ENCODE measurements around the gene BTBD9.
A peak's percentile ranks its signal among the peaks of the same experiment; 100 is the strongest.

Gene BTBD9

GRCh38 chr6:38270367-38270766 is 369.4 kb downstream of the BTBD9 start:
- peaks cover 6% of the 10 kb centered on the region for H3K4me1 Mint-ChIP-seq
- no peaks in the 10 kb centered on the region for H3K9me3 Mint-ChIP-seq
- no peak for DNase-seq
- H3K27me3 Mint-ChIP-seq: no peaks in the 10 kb centered on the region
- no peak overlapping the region for H3K27ac Mint-ChIP-seq
- no peak overlapping the region for H3K4me3 Mint-ChIP-seq
- no peak for ATAC-seq

- Mint-ChIP-seq H3K27ac (no peak overlapping the region), H3K4me1 (peaks cover 6% of the 10 kb centered on the region), H3K27me3 (no peaks in the 10 kb centered on the region), H3K4me3 (no peak overlapping the region), H3K9me3 (no peaks in the 10 kb centered on the region)
- ATAC-seq (no peak), DNase-seq (no peak)
Observed at GRCh38 chr6:38269461-38270172, 370.1 kb downstream of the BTBD9 start.

GRCh38 chr6:38268342-38268741 is 371.4 kb downstream of the BTBD9 start:
- peaks cover 3% of the 10 kb centered on the region for H3K4me1 Mint-ChIP-seq
- no peaks in the 10 kb centered on the region for H3K9me3 Mint-ChIP-seq
- H3K27me3 Mint-ChIP-seq: no peaks in the 10 kb centered on the region
- no peak for DNase-seq
- ATAC-seq: no peak
- H3K4me3 Mint-ChIP-seq: no peak overlapping the region
- no peak overlapping the region for H3K27ac Mint-ChIP-seq

GRCh38 chr6:38266921-38267354 is 372.8 kb downstream of the BTBD9 start:
- Mint-ChIP-seq H3K27ac (peak overlapping the region in 1 of 2 donors; percentile 17), H3K4me3 (no peak overlapping the region), H3K9me3 (no peaks in the 10 kb centered on the region), H3K4me1 (no peaks in the 10 kb centered on the region), H3K27me3 (no peaks in the 10 kb centered on the region)
- no peak for ATAC-seq
- no peak for DNase-seq

GRCh38 chr6:38264605-38265004 is 375.1 kb downstream of the BTBD9 start:
- Mint-ChIP-seq H3K27ac (no peak overlapping the region), H3K27me3 (no peaks in the 10 kb centered on the region), H3K4me3 (no peak overlapping the region), H3K9me3 (no peaks in the 10 kb centered on the region), H3K4me1 (peaks cover 7% of the 10 kb centered on the region)
- DNase-seq (no peak), ATAC-seq (no peak)

DNA sequence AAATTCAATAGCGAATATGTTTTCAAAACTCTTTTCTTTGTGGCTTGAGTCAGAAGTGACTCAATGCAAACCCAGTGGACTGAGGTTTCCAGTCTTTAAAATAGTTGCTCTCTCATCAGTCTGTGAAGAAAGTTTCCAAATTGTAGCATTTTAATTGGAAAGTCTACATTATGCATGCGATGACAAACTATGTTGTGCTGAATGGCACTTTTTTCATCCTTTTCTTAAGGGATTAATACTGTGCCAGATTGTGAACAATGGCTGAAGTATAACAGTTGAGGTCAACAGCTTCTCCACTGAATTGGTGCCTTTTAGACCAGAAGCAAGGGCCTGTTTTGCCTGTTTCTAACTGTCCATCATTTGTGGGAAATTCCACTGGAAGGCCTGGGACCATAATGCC is 377.1 kb downstream of the BTBD9 start:
- no peaks in the 10 kb centered on the region for H3K27me3 Mint-ChIP-seq
- no peak overlapping the region for H3K4me3 Mint-ChIP-seq
- H3K9me3 Mint-ChIP-seq: no peaks in the 10 kb centered on the region
- H3K4me1 Mint-ChIP-seq: peaks cover 12% of the 10 kb centered on the region
- H3K27ac Mint-ChIP-seq: peak overlapping the region in 1 of 2 donors; percentile 67
- no peak for DNase-seq
- ATAC-seq: no peak

- DNase-seq (no peak), ATAC-seq (no peak)
- Mint-ChIP-seq H3K4me3 (no peak overlapping the region), H3K27ac (peak overlapping the region in 1 of 2 donors; percentile 67), H3K4me1 (peaks cover 12% of the 10 kb centered on the region), H3K9me3 (no peaks in the 10 kb centered on the region), H3K27me3 (no peaks in the 10 kb centered on the region)
Observed at GRCh38 chr6:38262026-38262425, 377.7 kb downstream of the BTBD9 start.

DNA sequence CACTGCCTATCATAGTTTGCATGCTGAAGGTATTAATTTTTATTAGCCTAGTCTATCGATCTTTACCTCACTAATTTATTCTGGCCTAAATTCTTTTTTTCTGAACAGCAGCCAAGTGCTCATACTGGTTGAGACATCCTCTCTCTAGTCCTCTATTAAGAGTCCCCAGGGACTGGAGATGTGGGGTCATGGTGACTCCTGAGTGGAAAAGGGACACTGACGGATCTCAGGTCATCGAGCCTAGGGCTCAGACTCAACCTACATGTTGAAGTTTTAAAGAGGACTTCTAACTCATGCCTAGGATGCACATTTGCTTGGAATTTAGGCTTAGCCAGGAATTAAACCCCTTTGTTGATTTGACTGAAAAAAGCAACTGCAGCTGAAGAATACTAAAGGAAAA is 378.1 kb downstream of the BTBD9 start:
- no peak overlapping the region for H3K4me3 Mint-ChIP-seq
- H3K4me1 Mint-ChIP-seq: peaks cover 12% of the 10 kb centered on the region
- H3K27ac Mint-ChIP-seq: no peak overlapping the region
- ATAC-seq: no peak
- no peaks in the 10 kb centered on the region for H3K27me3 Mint-ChIP-seq
- no peaks in the 10 kb centered on the region for H3K9me3 Mint-ChIP-seq
- DNase-seq: no peak

GRCh38 chr6:38259736-38260135 is 380.0 kb downstream of the BTBD9 start:
- no peaks in the 10 kb centered on the region for H3K27me3 Mint-ChIP-seq
- H3K4me3 Mint-ChIP-seq: no peak overlapping the region
- peaks cover 0 to 5% of the 10 kb centered on the region in 2 donors for H3K9me3 Mint-ChIP-seq
- peak; percentile 63 for ATAC-seq
- peak overlapping the region in 1 of 2 donors; percentile 60 for H3K27ac Mint-ChIP-seq
- peaks cover 12% of the 10 kb centered on the region for H3K4me1 Mint-ChIP-seq
- DNase-seq: no peak

DNA sequence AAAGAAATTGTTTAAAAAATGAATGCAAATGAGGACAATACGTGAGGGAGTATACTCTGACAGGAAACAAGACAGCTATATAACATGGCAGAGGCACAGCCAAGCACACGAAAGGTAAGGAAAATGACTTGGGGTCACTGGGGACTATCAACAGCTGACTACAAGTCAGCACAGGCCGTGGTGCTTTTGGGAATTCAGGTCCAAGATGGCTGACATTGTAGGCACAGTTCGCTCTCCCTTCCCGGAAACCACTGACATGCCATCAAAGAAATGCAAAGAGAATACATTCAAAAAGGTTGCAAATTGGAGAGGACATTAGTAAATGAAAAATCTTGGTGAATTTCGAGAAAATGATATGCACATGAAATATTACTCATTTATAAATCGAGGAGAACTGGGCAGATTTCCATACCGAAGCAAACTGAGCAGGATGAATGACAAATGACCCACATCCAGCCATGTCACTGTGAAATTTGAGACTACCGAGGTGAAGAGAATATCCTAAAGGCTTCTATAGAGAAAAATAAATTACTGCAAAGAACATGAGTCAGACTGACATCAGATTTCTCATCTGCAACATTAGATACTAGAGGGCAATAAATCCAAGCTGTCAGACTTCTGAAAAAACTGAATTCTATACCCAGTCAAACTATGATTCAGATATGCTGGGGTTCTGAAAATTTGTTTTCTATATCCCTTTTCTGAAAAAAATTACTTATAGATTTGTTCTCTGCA is 391.1 kb downstream of the BTBD9 start:
- DNase-seq (no peak), ATAC-seq (no peak)
- Mint-ChIP-seq H3K9me3 (no peaks in the 10 kb centered on the region), H3K27ac (no peak overlapping the region), H3K4me3 (no peak overlapping the region), H3K4me1 (no peaks in the 10 kb centered on the region), H3K27me3 (no peaks in the 10 kb centered on the region)

- no peaks in the 10 kb centered on the region for H3K27me3 Mint-ChIP-seq
- no peaks in the 10 kb centered on the region for H3K9me3 Mint-ChIP-seq
- H3K4me1 Mint-ChIP-seq: no peaks in the 10 kb centered on the region
- DNase-seq (no peak), ATAC-seq (no peak)
- no peak overlapping the region for H3K4me3 Mint-ChIP-seq
- no peak overlapping the region for H3K27ac Mint-ChIP-seq
Observed at GRCh38 chr6:38245295-38245694, 394.4 kb downstream of the BTBD9 start.

GRCh38 chr6:38244869-38245268 is 394.9 kb downstream of the BTBD9 start:
- Mint-ChIP-seq H3K4me3 (no peak overlapping the region), H3K9me3 (no peaks in the 10 kb centered on the region), H3K27ac (no peak overlapping the region), H3K27me3 (no peaks in the 10 kb centered on the region), H3K4me1 (no peaks in the 10 kb centered on the region)
- ATAC-seq (no peak), DNase-seq (no peak)

DNA sequence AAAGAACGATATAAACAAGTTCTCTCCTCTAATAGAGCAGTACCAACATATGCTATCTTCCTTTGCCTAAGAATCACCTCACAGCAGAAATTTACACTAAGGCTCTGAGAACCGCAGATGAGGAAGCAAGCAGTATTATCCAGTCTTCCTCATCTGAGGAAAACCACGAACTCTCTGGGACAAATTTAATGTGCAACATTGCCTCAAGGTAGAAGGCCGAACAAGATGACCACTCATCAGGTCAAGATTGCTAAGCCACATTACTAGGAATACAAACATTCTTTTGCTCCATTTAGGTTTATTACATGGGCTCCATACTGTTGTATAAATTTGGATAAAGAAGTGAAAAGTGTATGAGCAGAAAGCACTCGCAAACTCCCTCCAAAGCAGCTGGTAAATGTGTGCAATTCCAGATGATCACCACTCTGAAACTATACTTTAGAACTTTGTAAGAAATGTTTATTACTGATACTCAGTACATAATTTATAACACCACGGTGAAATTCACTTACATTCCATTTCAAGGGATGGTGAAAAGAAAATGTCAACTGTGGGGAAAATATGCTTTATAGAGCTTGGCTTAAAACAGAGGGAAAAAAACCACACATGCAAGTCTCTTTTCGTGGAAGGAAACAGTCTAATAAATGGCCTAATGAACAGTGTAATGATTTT is 398.4 kb downstream of the BTBD9 start:
- no peaks in the 10 kb centered on the region for H3K4me1 Mint-ChIP-seq
- no peak overlapping the region for H3K27ac Mint-ChIP-seq
- no peak overlapping the region for H3K4me3 Mint-ChIP-seq
- ATAC-seq (no peak), DNase-seq (no peak)
- H3K9me3 Mint-ChIP-seq: no peaks in the 10 kb centered on the region
- no peaks in the 10 kb centered on the region for H3K27me3 Mint-ChIP-seq

DNA sequence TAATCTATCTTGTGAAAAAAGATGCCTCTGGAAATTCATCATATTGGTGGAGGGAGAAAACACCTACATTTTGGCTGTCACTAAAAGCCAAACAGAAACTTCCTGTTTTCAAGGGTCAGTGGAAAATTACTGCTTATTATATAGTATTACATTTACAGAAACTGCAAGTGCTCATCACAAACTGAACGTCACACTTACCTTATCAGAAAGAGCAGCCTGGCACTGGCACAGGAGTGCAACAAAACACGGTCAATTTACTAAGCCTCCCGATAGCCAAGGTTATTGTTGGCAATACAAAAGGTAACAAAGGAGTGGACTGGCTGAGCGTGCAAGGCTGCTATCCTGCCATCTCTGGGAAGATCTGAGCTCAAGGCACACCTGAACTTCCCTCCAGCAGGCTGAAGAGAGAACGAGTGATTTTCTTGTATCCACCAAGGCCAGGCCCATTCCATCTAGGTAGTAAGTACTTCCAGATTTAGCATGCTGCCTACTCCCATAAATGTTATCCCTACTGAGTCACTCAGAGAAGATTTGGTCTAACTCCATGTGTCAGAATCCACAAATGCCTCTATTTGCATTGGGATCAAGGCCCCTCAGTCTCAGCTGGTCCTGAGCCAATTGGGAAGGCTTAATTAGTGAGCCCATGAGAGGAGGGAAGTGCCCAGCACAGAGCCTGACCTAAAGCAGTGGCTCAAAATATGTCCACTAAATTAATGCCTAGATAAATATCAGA is 399.8 kb downstream of the BTBD9 start:
- Mint-ChIP-seq H3K4me3 (no peak overlapping the region), H3K27ac (no peak overlapping the region), H3K9me3 (no peaks in the 10 kb centered on the region), H3K4me1 (no peaks in the 10 kb centered on the region), H3K27me3 (no peaks in the 10 kb centered on the region)
- DNase-seq: no peak
- ATAC-seq: no peak

DNA sequence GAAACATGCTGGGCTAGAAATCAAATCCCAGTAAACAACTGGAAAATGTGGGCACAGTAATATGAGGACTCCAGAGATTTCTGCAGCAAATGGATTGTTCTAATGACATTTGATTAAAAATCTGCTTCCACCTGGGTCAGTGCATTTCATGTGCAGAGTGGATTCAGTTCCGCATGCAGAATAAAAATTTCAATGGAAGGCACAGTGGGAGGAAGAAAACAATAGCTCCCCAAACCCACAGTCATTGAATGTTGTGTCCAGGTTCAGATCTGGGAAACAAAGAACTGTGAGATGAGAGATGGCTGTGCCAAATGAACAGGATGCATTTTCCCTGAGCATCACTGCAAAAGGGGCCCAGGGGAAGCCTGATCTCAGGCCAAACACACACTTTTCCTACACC is 403.1 kb downstream of the BTBD9 start:
- H3K27ac Mint-ChIP-seq: no peak overlapping the region
- no peak for DNase-seq
- H3K9me3 Mint-ChIP-seq: no peaks in the 10 kb centered on the region
- ATAC-seq: no peak
- no peaks in the 10 kb centered on the region for H3K27me3 Mint-ChIP-seq
- H3K4me1 Mint-ChIP-seq: no peaks in the 10 kb centered on the region
- H3K4me3 Mint-ChIP-seq: no peak overlapping the region
